GM19193 (cell line): Measurements from ENCODE around the gene TGM1.

Experiments
- POLR2A ChIP-seq: IDR thresholded peaks from 4 replicates; pipeline ENCODE4 v1.6.1; 2011; ENCODE audit not compliant: insufficient read depth, insufficient read length; ENCODE audit errors: extremely low read depth

TGM1 gene

DNA sequence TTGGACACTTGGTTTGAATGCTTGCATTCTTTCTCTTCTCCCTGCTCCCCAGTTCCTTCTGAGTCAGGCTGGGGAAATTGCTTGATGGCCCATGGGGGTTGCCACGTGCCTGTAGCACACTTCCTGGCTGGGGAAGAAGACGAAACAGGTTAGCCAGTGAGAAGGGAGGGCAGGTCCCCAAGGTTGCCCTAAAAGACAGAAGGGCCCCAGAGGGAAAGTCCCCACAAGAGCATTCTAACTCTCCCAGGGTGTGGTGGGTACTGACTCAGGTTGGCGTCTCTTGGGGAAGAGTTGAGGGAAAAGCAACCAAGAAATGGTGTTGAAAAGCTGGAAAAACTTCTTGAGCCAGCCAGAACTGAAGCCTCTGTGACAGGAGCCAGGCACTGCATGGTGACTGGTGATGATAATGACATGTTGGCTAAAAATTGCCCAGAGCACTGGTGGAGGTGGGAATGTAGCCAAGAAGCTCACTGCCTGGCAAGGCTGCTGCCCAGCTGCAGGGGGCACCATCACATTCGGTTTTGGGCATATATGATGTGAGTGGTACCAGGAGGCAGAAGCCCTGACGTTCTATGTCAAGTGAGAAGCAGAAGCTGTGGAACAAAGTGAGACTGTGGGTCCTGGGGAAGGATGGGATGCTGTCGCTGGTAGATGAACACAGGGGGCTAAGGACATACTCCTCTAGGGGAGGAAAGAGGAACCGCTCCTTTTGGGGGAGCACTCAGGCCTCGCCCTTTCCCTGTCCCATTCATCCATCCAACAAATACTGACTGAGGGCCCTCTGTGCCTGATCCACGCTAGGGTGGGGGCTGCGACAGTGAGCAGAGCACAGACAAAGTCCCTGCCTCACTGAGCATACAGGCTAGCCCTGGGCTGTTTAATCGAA lies 16.6 kb upstream of the TGM1 start:
- TF ChIP-seq POLR2A: no peak

DNA sequence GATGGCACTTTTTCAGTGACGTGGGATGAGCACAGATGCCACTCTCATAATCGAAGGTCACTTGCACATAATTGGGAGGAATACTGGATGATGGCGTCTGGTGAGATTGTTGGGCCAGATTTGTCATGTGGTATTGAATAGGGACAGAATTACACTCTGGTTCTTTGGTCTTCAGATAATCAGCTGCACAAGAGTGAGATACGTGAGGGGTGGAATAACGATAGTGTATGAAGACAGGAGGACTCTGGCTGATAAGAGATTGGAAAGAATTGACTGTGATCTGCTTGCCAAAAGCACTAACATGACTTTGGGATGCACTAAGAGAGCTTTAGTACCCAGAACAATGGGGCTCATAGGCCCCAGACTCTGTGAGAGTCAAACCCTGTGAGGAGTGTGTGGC lies 15.4 kb upstream of the TGM1 start:
- TF ChIP-seq POLR2A: no peak

DNA sequence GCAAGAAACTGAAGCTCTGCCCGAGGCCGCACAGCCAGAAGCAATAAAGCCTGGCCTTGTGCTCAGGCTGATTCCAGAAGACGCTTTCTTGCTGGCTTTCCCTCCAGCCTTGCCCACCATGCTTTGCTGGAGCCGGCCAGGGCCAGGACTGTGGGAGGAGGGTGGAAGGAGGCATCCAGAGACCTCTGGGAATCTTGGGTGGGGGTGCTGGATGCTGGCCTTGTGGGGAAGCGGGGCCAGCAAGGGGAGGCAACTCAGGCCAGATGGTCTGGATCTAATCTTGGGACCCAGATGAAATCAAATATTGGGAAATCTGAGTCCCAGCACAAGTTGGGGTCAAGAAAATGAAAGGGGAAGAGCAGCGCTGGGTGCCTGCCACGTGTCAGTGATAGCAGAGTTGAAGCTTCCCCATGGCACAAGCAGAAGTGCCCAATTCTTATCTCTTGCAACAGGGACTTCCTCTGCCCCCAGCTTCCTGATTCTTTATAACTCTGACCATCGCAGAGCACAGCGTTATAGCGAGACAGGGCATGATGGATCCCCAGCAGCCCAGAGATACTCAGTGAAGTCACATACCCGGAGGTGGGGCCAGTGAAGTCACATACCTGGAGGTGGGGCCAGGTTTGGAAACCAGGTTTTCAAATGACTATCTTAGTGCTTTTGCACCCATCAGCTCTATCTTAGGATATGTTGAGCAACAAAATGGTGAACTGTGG lies 14.8 kb upstream of the TGM1 start:
- no peak for TF ChIP-seq POLR2A

- no peak for TF ChIP-seq POLR2A
Observed at GRCh38 chr14:24277071-24277470, 14.1 kb upstream of the TGM1 start.

DNA sequence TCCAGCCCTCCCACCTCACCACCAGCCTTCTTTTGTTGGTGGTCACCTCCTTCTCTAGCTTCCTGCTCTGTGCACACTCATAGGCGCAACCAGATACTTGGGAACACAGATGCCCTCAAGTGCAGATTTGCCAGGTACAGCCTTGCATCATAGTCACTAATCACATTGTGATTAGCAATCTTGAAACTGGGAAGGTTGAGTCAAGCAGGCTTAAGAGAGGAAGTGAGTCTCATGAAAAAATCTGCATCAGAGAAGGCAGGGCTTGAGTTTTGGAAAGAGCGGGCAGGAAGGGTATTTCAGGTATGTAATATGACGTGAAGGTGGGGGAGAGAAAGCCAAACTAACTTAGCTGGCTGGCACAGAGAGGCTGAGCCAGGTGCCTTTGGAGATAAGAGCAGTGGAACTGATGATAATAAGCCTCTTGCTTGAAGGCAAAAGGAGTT lies 11.1 kb upstream of the TGM1 start:
- TF ChIP-seq POLR2A: peak; percentile 29

- TF ChIP-seq POLR2A: no peak
Observed at GRCh38 chr14:24273422-24273998, 10.5 kb upstream of the TGM1 start.

DNA sequence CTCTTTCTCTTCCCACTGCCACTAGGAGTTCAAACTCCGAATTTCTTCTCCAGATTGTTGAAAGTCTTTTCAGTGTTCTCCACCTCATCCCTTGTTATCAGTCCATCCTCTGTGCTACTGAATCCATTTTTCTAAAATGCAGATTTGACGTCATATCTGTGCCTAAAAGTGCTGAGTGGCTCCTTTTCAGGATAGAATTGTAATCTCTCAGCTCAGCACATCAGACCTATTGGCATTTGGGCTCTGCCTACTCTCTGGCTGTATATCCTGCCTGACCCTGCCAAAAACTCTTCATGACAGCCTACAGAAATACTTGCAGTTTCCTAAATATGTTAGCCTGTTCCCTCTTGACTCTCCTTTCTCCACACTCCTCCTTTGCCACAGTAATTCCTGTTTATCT lies 9.5 kb upstream of the TGM1 start:
- no peak for TF ChIP-seq POLR2A

DNA sequence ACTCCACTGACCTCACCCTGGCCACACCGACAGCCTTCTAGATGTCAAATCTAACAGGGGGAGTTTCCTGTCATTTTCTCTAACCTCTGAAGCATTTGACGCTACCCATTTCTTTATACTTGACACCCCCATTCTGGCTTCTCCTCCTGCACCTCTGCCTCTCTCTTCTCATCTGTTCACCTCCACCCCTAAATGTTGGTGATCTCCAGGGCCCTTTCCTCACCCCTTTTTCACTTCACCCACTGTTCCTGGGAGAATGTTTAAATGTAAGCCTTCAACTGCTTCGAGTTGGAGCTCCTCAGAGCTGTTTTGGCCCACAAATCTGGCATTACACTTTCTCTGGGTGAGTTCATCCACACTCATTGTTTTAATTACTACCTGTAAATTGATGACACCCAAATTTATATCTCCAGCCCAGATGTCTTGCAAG lies 8.9 kb upstream of the TGM1 start:
- no peak for TF ChIP-seq POLR2A

GRCh38 chr14:24271134-24271833 lies 8.3 kb upstream of the TGM1 start, which contains the start of gene RABGGTA:
Gene RABGGTA, minus strand, starts transcription at chr14:24271597. Its CDS starts 482 bp downstream, at chr14:24271115.
- TF ChIP-seq POLR2A: peak; percentile 91

GRCh38 chr14:24270537-24271133 lies 7.7 kb upstream of the TGM1 start:
- TF ChIP-seq POLR2A: no peak

GRCh38 chr14:24269910-24270536 lies 7.0 kb upstream of the TGM1 start:
- no peak for TF ChIP-seq POLR2A

GRCh38 chr14:24269368-24269767 lies 6.4 kb upstream of the TGM1 start:
- no peak for TF ChIP-seq POLR2A

DNA sequence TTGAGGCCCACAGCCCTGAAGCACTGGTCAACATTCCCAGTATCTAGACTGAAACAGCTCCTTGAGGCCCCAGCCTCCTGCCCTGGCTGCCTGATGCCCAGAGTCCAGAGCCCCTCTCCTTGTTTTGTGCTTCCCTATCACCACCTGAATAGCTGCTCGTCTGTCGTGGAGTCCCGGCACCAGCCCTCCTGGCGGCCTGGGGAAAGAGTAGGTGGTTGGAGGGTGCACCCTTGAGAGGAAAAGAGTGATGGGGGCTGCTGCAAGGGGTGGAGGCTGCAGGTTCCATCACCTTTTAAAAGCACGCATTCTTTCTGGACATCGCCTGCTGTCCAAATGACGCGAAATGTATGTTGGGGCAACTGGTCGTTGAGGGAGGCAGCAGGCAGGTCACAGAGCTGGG lies 5.2 kb upstream of the TGM1 start:
- TF ChIP-seq POLR2A: no peak

- TF ChIP-seq POLR2A: no peak
Observed at GRCh38 chr14:24267516-24267915, 4.5 kb upstream of the TGM1 start.
